Amygdala (tissue), 56 donors: Measurements from ENCODE around the gene HTR5A.

ENCODE experiments used
- DNase-seq, 56 donors: peaks; one replicate each; lab custom pipeline; 2025; lab: John Stamatoyannopoulos, UW

The HTR5A gene

DNA sequence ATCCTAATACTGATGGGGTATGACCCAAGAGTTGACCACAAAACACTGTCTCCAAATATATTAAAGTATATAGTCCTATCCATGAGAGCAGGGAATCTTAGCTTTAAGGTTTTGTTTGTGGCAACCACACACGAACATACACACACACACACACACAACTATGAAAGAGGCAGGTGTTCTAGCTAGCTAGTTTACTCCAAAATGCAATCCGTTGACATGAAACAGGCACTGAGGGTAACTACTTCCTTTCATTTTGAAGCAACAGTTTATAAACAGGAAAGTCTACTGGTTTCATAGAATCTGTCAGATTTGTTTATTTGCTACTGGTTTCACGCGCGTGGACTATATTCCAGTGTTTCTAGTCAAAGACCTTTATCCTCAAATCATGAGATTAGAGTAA lies 14.8 kb downstream of the HTR5A start:
- no peak for DNase-seq

GRCh38 chr7:155090684-155091083 lies 20.6 kb downstream of the HTR5A start:
- DNase-seq = no peak

DNA sequence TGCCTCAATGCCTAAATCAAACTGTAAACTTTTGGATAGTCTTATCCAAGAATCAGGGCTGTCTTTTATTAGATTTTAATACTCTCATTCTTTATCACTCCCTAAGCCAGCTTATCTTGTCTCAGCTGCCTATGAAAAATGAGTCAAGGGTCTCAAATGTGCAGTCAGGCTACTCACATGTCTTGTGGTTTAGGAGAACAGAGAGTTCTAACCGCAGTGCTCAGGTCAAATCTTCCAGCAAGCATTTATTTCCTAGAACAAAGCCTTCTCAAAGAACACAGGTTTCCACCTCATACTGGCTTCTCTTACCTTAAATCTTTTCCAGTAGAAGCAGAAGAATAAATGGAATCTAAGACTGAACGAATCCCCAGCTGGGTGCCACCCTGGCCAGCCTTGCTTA lies 23.5 kb downstream of the HTR5A start:
- DNase-seq = no peak

DNA sequence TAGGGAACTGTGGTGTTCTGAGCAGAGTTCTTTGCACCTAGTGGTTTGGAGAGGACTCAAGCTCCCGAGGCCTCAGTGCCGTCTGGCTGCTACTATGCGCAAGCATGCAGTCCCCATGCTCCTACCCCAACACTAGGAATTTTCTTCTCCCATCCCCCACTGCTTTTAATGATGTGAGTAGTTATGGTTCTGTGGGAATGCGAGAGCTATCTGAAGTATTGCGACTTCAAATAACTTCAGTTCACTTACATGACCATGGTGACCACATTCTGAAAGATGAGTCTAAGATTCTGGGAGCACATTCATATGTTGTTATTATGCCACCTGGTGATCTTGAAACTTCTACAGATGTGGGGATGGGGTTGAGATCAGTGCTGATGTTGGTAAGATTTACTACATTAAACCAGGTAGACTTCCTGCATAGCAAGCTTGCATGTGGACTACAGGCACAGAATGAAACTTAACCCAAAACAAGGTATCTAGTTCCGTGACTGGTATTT lies 24.6 kb downstream of the HTR5A start:
- no peak for DNase-seq

- no peak for DNase-seq
Observed at GRCh38 chr7:155097338-155097737, 27.2 kb downstream of the HTR5A start.

DNA sequence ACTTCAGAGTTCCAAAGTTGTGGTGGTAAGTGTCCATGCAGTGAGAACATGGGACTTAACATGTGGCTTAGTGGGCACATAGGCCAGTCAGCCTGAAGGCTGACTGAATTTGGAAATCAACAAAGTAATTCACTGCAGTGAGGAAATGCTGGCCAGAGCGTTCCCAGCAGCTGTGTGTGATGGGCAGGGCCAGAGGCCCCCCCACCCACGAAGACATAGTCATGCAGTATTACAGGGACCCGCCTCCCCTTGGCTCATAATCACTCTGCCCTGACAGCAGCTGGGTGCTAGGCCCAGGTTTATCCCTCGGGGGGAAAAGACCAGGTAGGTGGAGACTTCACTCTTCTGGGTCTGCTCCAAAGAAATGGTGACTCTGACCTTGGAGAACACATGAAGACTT lies 33.7 kb downstream of the HTR5A start:
- DNase-seq = no peak

GRCh38 chr7:155104913-155105312 lies 34.8 kb downstream of the HTR5A start:
- no peak for DNase-seq

GRCh38 chr7:155106356-155106755 lies 36.2 kb downstream of the HTR5A start:
- DNase-seq = no peak

DNA sequence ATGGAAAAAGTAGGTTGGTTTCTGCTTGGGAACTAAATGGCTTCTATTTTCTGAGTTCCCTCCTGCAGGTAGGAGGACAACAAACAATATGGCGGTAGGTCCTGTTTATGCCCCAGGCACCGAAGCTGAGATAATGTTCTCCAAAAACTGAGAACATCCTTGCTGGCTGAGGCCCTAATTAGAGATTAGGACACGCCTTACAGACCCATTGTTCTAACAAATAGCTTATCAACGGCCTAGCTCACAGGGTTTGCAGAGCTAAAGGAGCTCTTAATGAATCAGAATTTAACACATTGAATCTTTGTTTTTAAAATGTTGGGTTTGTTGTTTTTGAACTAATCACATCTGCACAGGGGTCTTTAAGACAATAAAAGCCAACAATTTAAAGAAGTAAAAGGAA lies 37.0 kb downstream of the HTR5A start:
- no peak for DNase-seq

- DNase-seq = no peak
Observed at GRCh38 chr7:155108144-155108901, 38.2 kb downstream of the HTR5A start.

DNA sequence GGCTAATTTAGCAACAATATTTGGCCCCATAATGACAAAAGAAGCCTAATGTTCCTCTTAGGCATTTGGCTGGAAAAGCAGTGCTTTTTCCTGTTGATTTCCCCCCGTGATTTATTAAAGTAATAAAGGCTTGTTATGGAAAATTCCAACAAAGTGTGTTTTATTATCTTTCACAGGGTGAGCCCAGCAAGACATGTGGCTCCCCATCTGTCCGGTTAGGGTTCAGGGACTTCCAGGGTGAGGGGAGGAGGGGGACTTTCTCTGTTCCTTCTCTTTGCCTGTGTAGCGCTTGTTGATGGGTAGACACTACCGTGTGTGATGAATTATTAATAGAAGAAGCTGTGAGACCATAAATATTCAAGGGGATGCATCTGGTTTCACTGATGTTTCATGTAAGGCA lies 39.0 kb downstream of the HTR5A start:
- DNase-seq = no peak

DNA sequence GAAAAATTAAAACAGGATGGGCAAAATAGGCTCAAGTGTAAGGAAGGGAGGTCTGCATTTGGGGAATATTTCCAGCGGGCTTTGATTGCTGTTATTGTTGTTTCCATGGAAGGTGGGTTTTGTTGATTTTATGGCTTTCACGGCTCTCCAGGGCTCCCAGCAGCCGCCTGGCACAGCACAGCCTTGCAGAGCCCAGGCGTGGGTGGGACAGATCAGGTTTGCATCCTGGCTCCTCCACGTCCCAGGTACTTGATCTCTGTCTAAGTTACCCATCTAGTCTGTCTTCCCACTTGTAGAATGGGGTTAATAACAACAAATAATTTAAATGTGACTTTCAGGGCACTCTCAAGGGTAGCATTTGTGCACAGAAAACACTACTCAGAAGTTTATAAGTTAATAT lies 45.2 kb downstream of the HTR5A start:
- DNase-seq = no peak

- no peak for DNase-seq
Observed at GRCh38 chr7:155119801-155120382, 49.8 kb downstream of the HTR5A start.

DNA sequence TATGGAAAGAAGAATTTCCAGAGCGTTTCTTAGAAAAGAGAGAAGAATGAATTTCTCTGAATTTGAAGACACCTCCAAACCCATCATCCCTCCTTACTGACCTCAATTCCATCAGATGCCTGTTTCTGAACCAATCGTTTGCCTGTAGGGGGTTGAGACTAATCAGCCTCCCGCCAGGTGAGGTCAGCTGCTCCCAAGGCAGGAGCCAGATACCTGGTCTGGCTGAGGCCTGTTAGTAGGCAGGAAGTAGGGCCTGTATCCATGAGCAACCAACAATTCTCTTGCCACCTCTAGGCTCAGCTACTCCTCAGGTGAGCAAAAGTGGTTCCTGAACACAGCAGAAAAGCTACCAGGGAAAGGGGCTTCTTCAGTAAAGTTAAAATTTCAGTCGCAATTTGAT lies 50.3 kb downstream of the HTR5A start:
- DNase-seq = no peak

GRCh38 chr7:155122831-155123230 lies 52.7 kb downstream of the HTR5A start:
- no peak for DNase-seq

- no peak for DNase-seq
Observed at GRCh38 chr7:155123413-155123812, 53.3 kb downstream of the HTR5A start.

DNA sequence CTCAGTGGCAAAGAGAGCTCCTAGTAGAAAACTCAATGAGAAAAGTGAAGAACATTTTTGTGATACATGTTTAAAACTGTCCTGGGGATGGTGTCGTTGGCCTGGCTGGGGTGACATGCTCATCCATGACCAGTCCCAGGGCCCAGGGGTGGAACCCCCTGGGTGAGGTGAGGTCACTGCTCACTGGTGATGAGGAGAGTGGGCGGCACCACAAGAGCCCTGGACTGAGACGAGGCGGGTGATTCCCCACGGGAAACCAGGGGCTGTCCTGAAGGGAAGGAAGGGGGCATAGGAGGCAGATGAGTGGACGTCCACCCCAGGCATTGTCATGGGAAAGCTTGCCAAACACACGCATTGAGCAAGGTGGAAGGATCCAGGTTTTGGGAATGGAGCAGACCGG lies 54.6 kb downstream of the HTR5A start:
- no peak for DNase-seq

- DNase-seq = no peak
Observed at GRCh38 chr7:155129186-155129585, 59.1 kb downstream of the HTR5A start.

- no peak for DNase-seq
Observed at GRCh38 chr7:155129789-155130188, 59.7 kb downstream of the HTR5A start.

DNA sequence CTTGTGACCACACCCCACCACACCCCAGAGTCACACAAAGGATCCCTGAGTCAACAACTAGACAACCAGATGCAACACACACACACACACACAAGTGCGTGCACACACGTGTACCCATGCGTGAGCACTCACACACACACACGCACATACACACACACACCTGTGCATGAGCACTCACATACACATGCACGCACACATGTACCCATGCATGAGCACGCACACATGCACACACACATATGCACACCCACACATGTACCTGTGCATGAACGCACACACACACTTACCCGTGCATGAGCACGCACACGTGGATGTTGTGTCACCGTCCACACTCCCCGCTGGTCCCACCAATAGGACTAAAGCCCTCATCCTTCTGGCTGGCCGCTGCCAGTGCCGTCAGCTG lies 60.4 kb downstream of the HTR5A start:
- no peak for DNase-seq

GRCh38 chr7:155131090-155131489 lies 61.0 kb downstream of the HTR5A start:
- no peak for DNase-seq

DNA sequence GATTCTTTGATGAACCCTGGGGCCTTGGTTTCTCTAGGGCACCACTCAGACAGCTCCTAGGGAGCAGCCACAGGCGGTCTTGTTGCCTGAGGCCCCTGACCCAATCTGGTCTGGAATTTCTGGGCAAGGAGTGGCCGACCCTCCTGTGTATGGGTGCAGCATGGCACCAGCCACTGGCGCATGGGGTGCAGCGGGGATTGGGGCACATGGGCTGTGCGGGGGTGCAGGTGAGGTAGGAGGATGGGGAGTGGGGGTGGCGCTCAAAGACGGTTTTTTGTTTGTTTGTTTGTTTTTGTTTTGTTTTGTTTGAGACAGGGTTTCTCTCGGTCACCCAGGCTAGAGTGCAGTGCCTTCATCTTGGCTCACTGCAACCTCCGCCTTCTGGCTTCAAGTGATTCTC lies 62.3 kb downstream of the HTR5A start:
- no peak for DNase-seq
